ENCODE data around the gene EFHC1. TPM values are rescaled to one million over a fixed set of nuclear protein-coding genes. Genes with fewer than 3 reads are reported as not detected.

EFHC1 gene
- total RNA-seq, 1 experiment from 2014 or later, result 15.5 TPM

DNA sequence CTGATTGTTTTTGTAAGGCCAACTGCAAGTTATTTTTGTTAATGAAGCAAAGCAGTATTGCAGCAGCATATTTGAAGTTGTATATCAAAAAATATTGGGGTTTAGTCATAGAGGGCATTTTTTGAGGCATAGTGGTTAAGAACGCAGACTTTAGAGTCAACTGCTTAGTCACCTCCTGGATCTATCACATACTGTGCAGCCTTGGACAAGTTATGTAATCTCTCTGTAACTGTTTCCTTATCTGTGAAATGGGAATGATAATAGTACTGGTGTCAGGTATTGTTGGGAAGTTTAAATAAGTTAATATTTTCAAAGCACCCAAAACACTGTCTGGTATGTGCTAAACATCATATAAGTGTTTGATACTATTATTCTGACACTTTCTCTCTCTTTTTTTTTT is 27.2 kb upstream of the EFHC1 start:
- Mint-ChIP-seq H3K9me3 (peaks cover 9% of the 10 kb centered on the region; the same call in 1 of the 2 replicates), H3K27ac (no peak overlapping the region), H3K27me3 (ENCODE audit: low read depth) (no peaks in the 10 kb centered on the region), H3K36me3 (no peaks in the 10 kb centered on the region), H3K4me1 (peaks cover 8% of the 10 kb centered on the region), H3K4me3 (no peak overlapping the region)
- POLR2A ChIA-PET, result no interaction called here
- no peak for ATAC-seq
- no peak for DNase-seq (ENCODE audit: low spot score)
- TF ChIP-seq FOXJ3 (CRISPR knock-in tag; IDR thresholded peaks at IDR 0.05; ENCODE audit: borderline replicate concordance) (no peak), CREB1 (CRISPR knock-in tag; IDR thresholded peaks at IDR 0.05) (no peak)
- TF ChIP-seq, protein P1, sequence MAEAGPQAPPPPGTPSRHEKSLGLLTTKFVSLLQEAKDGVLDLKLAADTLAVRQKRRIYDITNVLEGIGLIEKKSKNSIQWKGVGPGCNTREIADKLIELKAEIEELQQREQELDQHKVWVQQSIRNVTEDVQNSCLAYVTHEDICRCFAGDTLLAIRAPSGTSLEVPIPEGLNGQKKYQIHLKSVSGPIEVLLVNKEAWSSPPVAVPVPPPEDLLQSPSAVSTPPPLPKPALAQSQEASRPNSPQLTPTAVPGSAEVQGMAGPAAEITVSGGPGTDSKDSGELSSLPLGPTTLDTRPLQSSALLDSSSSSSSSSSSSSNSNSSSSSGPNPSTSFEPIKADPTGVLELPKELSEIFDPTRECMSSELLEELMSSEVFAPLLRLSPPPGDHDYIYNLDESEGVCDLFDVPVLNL (CRISPR knock-in tag; IDR thresholded peaks at IDR 0.05; ENCODE audit: borderline replicate concordance, low read depth), result no peak
- TF ChIP-seq, protein P2, sequence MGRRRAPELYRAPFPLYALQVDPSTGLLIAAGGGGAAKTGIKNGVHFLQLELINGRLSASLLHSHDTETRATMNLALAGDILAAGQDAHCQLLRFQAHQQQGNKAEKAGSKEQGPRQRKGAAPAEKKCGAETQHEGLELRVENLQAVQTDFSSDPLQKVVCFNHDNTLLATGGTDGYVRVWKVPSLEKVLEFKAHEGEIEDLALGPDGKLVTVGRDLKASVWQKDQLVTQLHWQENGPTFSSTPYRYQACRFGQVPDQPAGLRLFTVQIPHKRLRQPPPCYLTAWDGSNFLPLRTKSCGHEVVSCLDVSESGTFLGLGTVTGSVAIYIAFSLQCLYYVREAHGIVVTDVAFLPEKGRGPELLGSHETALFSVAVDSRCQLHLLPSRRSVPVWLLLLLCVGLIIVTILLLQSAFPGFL (CRISPR knock-in tag; IDR thresholded peaks at IDR 0.05; ENCODE audit: borderline replicate concordance), result no peak
- CTCF ChIA-PET, result no interaction called here

DNA sequence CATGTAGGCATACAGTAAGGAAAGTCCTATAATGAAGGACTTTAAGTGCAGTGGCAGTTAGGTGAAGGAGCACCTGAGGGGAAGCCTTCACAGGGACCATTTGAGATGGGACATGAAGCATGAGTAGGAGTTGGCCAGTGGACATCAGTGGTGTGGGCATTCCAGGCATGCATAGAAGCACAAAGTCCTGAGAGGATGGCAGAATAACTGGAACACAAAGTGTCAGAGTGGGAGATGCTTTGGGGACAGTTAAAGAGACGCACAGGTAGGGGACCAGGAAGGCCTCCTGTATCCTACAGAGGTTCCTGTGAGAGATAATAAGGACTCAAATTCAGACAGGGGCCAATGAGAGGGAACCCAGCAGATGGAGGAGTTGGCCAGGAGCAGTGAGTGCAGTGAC is 26.4 kb upstream of the EFHC1 start:
- Mint-ChIP-seq H3K36me3 (no peaks in the 10 kb centered on the region), H3K4me1 (peaks cover 8% of the 10 kb centered on the region), H3K27me3 (ENCODE audit: low read depth) (no peaks in the 10 kb centered on the region), H3K4me3 (no peak overlapping the region), H3K9me3 (peaks cover 5% of the 10 kb centered on the region; the same call in 1 of the 2 replicates), H3K27ac (no peak overlapping the region)
- DNase-seq (ENCODE audit: low spot score), result no peak
- ChIA-PET CTCF (no interaction called here), POLR2A (no interaction called here)
- ATAC-seq, result no peak
- TF ChIP-seq TEAD1 (CRISPR knock-in tag; IDR thresholded peaks at IDR 0.05), result no peak
- TF ChIP-seq, protein P3, sequence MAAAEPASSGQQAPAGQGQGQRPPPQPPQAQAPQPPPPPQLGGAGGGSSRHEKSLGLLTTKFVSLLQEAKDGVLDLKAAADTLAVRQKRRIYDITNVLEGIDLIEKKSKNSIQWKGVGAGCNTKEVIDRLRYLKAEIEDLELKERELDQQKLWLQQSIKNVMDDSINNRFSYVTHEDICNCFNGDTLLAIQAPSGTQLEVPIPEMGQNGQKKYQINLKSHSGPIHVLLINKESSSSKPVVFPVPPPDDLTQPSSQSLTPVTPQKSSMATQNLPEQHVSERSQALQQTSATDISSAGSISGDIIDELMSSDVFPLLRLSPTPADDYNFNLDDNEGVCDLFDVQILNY (CRISPR knock-in tag; IDR thresholded peaks at IDR 0.05), result no peak
- TF ChIP-seq, protein P4, sequence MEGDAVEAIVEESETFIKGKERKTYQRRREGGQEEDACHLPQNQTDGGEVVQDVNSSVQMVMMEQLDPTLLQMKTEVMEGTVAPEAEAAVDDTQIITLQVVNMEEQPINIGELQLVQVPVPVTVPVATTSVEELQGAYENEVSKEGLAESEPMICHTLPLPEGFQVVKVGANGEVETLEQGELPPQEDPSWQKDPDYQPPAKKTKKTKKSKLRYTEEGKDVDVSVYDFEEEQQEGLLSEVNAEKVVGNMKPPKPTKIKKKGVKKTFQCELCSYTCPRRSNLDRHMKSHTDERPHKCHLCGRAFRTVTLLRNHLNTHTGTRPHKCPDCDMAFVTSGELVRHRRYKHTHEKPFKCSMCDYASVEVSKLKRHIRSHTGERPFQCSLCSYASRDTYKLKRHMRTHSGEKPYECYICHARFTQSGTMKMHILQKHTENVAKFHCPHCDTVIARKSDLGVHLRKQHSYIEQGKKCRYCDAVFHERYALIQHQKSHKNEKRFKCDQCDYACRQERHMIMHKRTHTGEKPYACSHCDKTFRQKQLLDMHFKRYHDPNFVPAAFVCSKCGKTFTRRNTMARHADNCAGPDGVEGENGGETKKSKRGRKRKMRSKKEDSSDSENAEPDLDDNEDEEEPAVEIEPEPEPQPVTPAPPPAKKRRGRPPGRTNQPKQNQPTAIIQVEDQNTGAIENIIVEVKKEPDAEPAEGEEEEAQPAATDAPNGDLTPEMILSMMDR (IDR thresholded peaks at IDR 0.05), result no peak
- TF ChIP-seq, protein P5, sequence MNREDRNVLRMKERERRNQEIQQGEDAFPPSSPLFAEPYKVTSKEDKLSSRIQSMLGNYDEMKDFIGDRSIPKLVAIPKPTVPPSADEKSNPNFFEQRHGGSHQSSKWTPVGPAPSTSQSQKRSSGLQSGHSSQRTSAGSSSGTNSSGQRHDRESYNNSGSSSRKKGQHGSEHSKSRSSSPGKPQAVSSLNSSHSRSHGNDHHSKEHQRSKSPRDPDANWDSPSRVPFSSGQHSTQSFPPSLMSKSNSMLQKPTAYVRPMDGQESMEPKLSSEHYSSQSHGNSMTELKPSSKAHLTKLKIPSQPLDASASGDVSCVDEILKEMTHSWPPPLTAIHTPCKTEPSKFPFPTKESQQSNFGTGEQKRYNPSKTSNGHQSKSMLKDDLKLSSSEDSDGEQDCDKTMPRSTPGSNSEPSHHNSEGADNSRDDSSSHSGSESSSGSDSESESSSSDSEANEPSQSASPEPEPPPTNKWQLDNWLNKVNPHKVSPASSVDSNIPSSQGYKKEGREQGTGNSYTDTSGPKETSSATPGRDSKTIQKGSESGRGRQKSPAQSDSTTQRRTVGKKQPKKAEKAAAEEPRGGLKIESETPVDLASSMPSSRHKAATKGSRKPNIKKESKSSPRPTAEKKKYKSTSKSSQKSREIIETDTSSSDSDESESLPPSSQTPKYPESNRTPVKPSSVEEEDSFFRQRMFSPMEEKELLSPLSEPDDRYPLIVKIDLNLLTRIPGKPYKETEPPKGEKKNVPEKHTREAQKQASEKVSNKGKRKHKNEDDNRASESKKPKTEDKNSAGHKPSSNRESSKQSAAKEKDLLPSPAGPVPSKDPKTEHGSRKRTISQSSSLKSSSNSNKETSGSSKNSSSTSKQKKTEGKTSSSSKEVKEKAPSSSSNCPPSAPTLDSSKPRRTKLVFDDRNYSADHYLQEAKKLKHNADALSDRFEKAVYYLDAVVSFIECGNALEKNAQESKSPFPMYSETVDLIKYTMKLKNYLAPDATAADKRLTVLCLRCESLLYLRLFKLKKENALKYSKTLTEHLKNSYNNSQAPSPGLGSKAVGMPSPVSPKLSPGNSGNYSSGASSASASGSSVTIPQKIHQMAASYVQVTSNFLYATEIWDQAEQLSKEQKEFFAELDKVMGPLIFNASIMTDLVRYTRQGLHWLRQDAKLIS (CRISPR knock-in tag; IDR thresholded peaks at IDR 0.05; ENCODE audit: borderline replicate concordance), result no peak
- TF ChIP-seq GABPB1 (CRISPR knock-in tag; IDR thresholded peaks at IDR 0.05), result no peak
- no peak for TF ChIP-seq GTF2I (CRISPR knock-in tag; conservative IDR thresholded peaks at IDR 0.05)
- TF ChIP-seq, protein P6, sequence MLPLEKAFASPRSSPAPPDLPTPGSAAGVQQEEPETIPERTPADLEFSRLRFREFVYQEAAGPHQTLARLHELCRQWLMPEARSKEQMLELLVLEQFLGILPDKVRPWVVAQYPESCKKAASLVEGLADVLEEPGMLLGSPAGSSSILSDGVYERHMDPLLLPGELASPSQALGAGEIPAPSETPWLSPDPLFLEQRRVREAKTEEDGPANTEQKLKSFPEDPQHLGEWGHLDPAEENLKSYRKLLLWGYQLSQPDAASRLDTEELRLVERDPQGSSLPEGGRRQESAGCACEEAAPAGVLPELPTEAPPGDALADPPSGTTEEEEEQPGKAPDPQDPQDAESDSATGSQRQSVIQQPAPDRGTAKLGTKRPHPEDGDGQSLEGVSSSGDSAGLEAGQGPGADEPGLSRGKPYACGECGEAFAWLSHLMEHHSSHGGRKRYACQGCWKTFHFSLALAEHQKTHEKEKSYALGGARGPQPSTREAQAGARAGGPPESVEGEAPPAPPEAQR (CRISPR knock-in tag; IDR thresholded peaks at IDR 0.05), result no peak
- TF ChIP-seq JAZF1 (CRISPR knock-in tag; IDR thresholded peaks at IDR 0.05), result no peak
- no peak for TF ChIP-seq PRRX2 (CRISPR knock-in tag; IDR thresholded peaks at IDR 0.05)
- TF ChIP-seq, protein P7, sequence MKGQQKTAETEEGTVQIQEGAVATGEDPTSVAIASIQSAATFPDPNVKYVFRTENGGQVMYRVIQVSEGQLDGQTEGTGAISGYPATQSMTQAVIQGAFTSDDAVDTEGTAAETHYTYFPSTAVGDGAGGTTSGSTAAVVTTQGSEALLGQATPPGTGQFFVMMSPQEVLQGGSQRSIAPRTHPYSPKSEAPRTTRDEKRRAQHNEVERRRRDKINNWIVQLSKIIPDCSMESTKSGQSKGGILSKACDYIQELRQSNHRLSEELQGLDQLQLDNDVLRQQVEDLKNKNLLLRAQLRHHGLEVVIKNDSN (CRISPR knock-in tag; IDR thresholded peaks at IDR 0.05), result no peak
- no peak for TF ChIP-seq RORB (CRISPR knock-in tag; IDR thresholded peaks at IDR 0.05)
- TF ChIP-seq, protein P8, sequence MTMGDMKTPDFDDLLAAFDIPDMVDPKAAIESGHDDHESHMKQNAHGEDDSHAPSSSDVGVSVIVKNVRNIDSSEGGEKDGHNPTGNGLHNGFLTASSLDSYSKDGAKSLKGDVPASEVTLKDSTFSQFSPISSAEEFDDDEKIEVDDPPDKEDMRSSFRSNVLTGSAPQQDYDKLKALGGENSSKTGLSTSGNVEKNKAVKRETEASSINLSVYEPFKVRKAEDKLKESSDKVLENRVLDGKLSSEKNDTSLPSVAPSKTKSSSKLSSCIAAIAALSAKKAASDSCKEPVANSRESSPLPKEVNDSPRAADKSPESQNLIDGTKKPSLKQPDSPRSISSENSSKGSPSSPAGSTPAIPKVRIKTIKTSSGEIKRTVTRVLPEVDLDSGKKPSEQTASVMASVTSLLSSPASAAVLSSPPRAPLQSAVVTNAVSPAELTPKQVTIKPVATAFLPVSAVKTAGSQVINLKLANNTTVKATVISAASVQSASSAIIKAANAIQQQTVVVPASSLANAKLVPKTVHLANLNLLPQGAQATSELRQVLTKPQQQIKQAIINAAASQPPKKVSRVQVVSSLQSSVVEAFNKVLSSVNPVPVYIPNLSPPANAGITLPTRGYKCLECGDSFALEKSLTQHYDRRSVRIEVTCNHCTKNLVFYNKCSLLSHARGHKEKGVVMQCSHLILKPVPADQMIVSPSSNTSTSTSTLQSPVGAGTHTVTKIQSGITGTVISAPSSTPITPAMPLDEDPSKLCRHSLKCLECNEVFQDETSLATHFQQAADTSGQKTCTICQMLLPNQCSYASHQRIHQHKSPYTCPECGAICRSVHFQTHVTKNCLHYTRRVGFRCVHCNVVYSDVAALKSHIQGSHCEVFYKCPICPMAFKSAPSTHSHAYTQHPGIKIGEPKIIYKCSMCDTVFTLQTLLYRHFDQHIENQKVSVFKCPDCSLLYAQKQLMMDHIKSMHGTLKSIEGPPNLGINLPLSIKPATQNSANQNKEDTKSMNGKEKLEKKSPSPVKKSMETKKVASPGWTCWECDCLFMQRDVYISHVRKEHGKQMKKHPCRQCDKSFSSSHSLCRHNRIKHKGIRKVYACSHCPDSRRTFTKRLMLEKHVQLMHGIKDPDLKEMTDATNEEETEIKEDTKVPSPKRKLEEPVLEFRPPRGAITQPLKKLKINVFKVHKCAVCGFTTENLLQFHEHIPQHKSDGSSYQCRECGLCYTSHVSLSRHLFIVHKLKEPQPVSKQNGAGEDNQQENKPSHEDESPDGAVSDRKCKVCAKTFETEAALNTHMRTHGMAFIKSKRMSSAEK (CRISPR knock-in tag; IDR thresholded peaks at IDR 0.05; ENCODE audit: borderline replicate concordance), result no peak
- TF ChIP-seq TEAD4 (CRISPR knock-in tag; IDR thresholded peaks at IDR 0.05), result no peak
- TF ChIP-seq, protein P9, sequence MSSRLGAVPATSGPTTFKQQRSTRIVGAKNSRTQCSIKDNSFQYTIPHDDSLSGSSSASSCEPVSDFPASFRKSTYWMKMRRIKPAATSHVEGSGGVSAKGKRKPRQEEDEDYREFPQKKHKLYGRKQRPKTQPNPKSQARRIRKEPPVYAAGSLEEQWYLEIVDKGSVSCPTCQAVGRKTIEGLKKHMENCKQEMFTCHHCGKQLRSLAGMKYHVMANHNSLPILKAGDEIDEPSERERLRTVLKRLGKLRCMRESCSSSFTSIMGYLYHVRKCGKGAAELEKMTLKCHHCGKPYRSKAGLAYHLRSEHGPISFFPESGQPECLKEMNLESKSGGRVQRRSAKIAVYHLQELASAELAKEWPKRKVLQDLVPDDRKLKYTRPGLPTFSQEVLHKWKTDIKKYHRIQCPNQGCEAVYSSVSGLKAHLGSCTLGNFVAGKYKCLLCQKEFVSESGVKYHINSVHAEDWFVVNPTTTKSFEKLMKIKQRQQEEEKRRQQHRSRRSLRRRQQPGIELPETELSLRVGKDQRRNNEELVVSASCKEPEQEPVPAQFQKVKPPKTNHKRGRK (CRISPR knock-in tag; IDR thresholded peaks at IDR 0.05; ENCODE audit: borderline replicate concordance), result no peak

Measured in WTC11 (cell line).